ENCODE data around the gene TNFRSF19. TPM values are rescaled to one million over a fixed set of nuclear protein-coding genes. Genes with fewer than 3 reads are reported as not detected.
A peak's percentile ranks its signal among the peaks of the same experiment; 100 is the strongest.

TNFRSF19 gene
- total and polyA plus RNA-seq, 2 of the 4 experiments (the other 2 are of a cell fraction): 18.6 to 26.3 TPM

DNA sequence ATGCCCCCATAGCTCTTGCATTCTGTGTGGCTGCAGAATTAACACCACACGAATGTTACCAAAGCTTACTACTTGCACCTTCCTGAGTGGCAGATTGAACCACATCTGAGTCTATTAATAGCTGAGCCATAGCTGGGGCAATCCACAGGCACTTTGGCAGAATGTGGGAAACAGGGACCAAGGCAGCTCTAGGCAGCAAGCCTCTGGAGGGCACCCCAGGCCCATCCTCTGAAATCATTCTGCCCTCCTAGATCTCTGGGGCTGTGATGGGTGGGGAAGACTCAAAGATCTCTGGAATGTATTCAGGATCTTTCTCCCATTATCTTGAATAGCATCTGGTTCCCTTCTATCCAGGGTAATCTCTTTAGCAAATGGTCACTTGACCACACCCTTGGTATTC is 139.3 kb downstream of the TNFRSF19 start:
- dilution Hi-C loops (cut with HindIII; ENCODE audit: low sequenced_read_pairs, unreplicated experiment) (no loop called here), in situ Hi-C loops (cut with MboI; ENCODE audit: low sequenced_read_pairs) (no loop called here), intact Hi-C loops (cut with micrococcal nuclease) (loop anchor here (1.0 to 5.0 kb wide), 3 partner anchors 132 to 243 kb away; no protein-coding TSS in a partner anchor)
- Histone ChIP-seq H3K4ac (ENCODE audit: low read depth, low read length) (peak overlapping the region; percentile 75), H3K9me1 (ENCODE audit: insufficient read depth, low read length) (peaks cover 17% of the 10 kb centered on the region), H3K18ac (ENCODE audit: low read depth, low read length) (peak overlapping the region; percentile 72), H3K36me3 (ENCODE audit: control insufficient read depth, insufficient read depth, low read length) (no peaks in the 10 kb centered on the region), H2BK15ac (ENCODE audit: low read depth, low read length) (peak overlapping the region; percentile 1; the same call in 1 of the 3 replicates), H2BK20ac (ENCODE audit: low read depth, low read length) (peak overlapping the region; percentile 49), H3K79me1 (ENCODE audit: low read depth in 1 of 2, low read length in 2 of 2) (no peaks in the 10 kb centered on the region; a peak in 1 of 4 replicates), H3K27me3 (ENCODE audit: control insufficient read depth, insufficient read depth, low read length) (no peaks in the 10 kb centered on the region), H4K91ac (ENCODE audit: insufficient read depth, low read depth, low read length) (peak overlapping the region; percentile 17; the same call in 1 of the 2 replicates), H3K4me3 (ENCODE audit: insufficient read depth, low read depth, low read length) (no peak overlapping the region), H3K14ac (replicated peaks; ENCODE audit: low read depth, low read length) (peak overlapping the region; percentile 63; the same call in 1 of the 2 replicates), H3K4me1 (ENCODE audit: control insufficient read depth, insufficient read depth, low read length) (peaks cover 17% of the 10 kb centered on the region), H4K8ac (ENCODE audit: low read depth in 2 of 2, low read length in 2 of 2) (peak overlapping the region in 1 of 2 experiments; percentile 57; a peak in 1 of 4 replicates), H3K4me2 (ENCODE audit: low read depth, low read length) (no peak overlapping the region), H2AFZ (replicated peaks; ENCODE audit: low read length, poor library complexity) (peak overlapping the region; percentile 28), H2AK9ac (replicated peaks; ENCODE audit: low read depth, low read length, poor library complexity) (peak overlapping the region; percentile 75), H2BK5ac (ENCODE audit: low read depth, low read length, poor library complexity, severe bottlenecking) (peak overlapping the region; percentile 25), H3K9me3 (ENCODE audit: control insufficient read depth, insufficient read depth, low read length) (peaks cover 3% of the 10 kb centered on the region; the same call in 1 of the 2 replicates), H2BK120ac (ENCODE audit: low read depth, low read length) (no peak overlapping the region; the same call in 1 of the 2 replicates), H3K9ac (ENCODE audit: low read depth, low read length) (no peak overlapping the region), H3K56ac (ENCODE audit: extremely low read depth, insufficient read depth, low read length) (no peak overlapping the region), H3K23ac (ENCODE audit: low read depth, low read length) (no peak overlapping the region; the same call in 1 of the 2 replicates), H4K20me1 (ENCODE audit: insufficient read depth, low read length) (no peaks in the 10 kb centered on the region), H2AK5ac (ENCODE audit: low read depth, low read length) (peak overlapping the region; percentile 10; the same call in 1 of the 2 replicates), H4K5ac (ENCODE audit: low read depth, low read length) (peak overlapping the region; percentile 73), H3K27ac (ENCODE audit: insufficient read depth, low read length) (peak overlapping the region; percentile 38; the same call in 1 of the 2 replicates)
- WGBS, 2 experiments (ENCODE audit: extremely low coverage in 2 of 2, insufficient read length in 1 of 2): no CpG with 5 or more reads among the region's 1 CpG
- no peak for TF ChIP-seq USF2 (IDR thresholded peaks at IDR 0.05; ENCODE audit: low read depth, low read length)
- TF ChIP-seq, protein P1, sequence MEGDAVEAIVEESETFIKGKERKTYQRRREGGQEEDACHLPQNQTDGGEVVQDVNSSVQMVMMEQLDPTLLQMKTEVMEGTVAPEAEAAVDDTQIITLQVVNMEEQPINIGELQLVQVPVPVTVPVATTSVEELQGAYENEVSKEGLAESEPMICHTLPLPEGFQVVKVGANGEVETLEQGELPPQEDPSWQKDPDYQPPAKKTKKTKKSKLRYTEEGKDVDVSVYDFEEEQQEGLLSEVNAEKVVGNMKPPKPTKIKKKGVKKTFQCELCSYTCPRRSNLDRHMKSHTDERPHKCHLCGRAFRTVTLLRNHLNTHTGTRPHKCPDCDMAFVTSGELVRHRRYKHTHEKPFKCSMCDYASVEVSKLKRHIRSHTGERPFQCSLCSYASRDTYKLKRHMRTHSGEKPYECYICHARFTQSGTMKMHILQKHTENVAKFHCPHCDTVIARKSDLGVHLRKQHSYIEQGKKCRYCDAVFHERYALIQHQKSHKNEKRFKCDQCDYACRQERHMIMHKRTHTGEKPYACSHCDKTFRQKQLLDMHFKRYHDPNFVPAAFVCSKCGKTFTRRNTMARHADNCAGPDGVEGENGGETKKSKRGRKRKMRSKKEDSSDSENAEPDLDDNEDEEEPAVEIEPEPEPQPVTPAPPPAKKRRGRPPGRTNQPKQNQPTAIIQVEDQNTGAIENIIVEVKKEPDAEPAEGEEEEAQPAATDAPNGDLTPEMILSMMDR (conservative IDR thresholded peaks at IDR 0.05; ENCODE audit: low read depth, low read length): peak; percentile 44
- TF ChIP-seq, protein P2, sequence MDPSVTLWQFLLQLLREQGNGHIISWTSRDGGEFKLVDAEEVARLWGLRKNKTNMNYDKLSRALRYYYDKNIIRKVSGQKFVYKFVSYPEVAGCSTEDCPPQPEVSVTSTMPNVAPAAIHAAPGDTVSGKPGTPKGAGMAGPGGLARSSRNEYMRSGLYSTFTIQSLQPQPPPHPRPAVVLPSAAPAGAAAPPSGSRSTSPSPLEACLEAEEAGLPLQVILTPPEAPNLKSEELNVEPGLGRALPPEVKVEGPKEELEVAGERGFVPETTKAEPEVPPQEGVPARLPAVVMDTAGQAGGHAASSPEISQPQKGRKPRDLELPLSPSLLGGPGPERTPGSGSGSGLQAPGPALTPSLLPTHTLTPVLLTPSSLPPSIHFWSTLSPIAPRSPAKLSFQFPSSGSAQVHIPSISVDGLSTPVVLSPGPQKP (IDR thresholded peaks at IDR 0.05; ENCODE audit: borderline replicate concordance, low read depth, low read length): no peak
- peak; percentile 33 for TF ChIP-seq SMC3 (IDR thresholded peaks at IDR 0.05; ENCODE audit: low read depth, low read length)
- TF ChIP-seq CEBPB (IDR thresholded peaks at IDR 0.05; ENCODE audit: low read depth, low read length): no peak
- TF ChIP-seq MXI1 (IDR thresholded peaks at IDR 0.05; ENCODE audit: borderline replicate concordance, low read depth, low read length): no peak
- TF ChIP-seq RAD21 (IDR thresholded peaks at IDR 0.05; ENCODE audit: low read length): peak; percentile 42; the same call in 1 of the 2 replicates
- ATAC-seq (ENCODE audit: low read depth) (peak; percentile 70), DNase-seq (peak; percentile 25)
- CTCF ChIA-PET: interaction anchor here (0.6 to 1.9 kb wide), 4 partner anchors 26 to 179 kb away, joined by 3 to 8 read pairs (median 5); no protein-coding TSS in a partner anchor
- POLR2A ChIA-PET (ENCODE audit: unreplicated experiment): no interaction called here
- no TSS peak for BruUV-seq (replicated peaks)

All from IMR-90 (cell line).